Keratinocyte (primary cell): ENCODE results near the gene SLC22A12. TPM values are rescaled to one million over a fixed set of nuclear protein-coding genes. Genes with fewer than 3 reads are reported as not detected.

Experiments
- DNase-seq: peaks from one replicate; pipeline ENCODE4 v3.0.0-alpha.2; 2011; ENCODE audit warnings: low read depth, missing footprints, low spot score
- FAIRE-seq: peaks from 2 replicates; lab custom pipeline; 2011; peaks lifted over from hg19 to GRCh38; lab: Jason Lieb, UNC
- H2AFZ ChIP-seq: 2 replicates; pipeline ENCODE4 v1.6.0; 2012; ENCODE audit warnings: low read length, control low read depth, inconsistent platforms; ENCODE audit not compliant: control insufficient read depth
- H3K27ac ChIP-seq: 2 replicates; pipeline ENCODE4 v1.5.1; 2011; ENCODE audit warnings: low read length; ENCODE audit not compliant: control insufficient read depth, insufficient read depth
- H3K27me3 ChIP-seq: 3 replicates; pipeline ENCODE4 v1.6.0; 2011; ENCODE audit warnings: low read length; ENCODE audit not compliant: control insufficient read depth, insufficient read depth; ENCODE audit errors: extremely low read depth
- H3K36me3 ChIP-seq, 2 experiments: 2 replicates in 1 of 2; 3 replicates in 1 of 2; pipeline ENCODE4 v1.5.1; 2011; ENCODE audit warnings: low read length in 2 of 2, mild to moderate bottlenecking in 1 of 2; ENCODE audit not compliant: control insufficient read depth in 2 of 2, insufficient read depth in 2 of 2; ENCODE audit errors: extremely low read depth in 1 of 2
- H3K4me1 ChIP-seq: 3 replicates; pipeline ENCODE4 v1.5.1; 2011; ENCODE audit warnings: low read length; ENCODE audit not compliant: control insufficient read depth, insufficient read depth; ENCODE audit errors: extremely low read depth
- H3K4me2 ChIP-seq: 3 replicates; pipeline ENCODE4 v1.6.0; 2011; ENCODE audit warnings: low read depth, low read length; ENCODE audit not compliant: control insufficient read depth, insufficient read depth; ENCODE audit errors: extremely low read depth
- H3K4me3 ChIP-seq, 3 experiments: fragments of 200-600 bp in 1 of 3; sonication (generic) in 1 of 3; 2 replicates in 2 of 3; 3 replicates in 1 of 3; pipeline ENCODE4 v1.5.1; 2011 to 2016; ENCODE audit warnings: low read length in 3 of 3, mild to moderate bottlenecking in 3 of 3, control low read depth in 2 of 3, inconsistent platforms in 1 of 3, low read depth in 1 of 3, mixed read lengths in 1 of 3, mixed run types in 1 of 3, moderate library complexity in 1 of 3; ENCODE audit not compliant: control insufficient read depth in 2 of 3, insufficient read depth in 2 of 3; ENCODE audit errors: extremely low read depth in 1 of 3
- H3K79me2 ChIP-seq: 2 replicates; pipeline ENCODE4 v1.6.0; 2012; ENCODE audit warnings: low read length; ENCODE audit not compliant: control insufficient read depth, insufficient read depth
- H3K9ac ChIP-seq: 3 replicates; pipeline ENCODE4 v1.6.0; 2011; ENCODE audit warnings: low read length; ENCODE audit not compliant: control insufficient read depth, insufficient read depth; ENCODE audit errors: extremely low read depth
- H3K9me1 ChIP-seq: 3 replicates; pipeline ENCODE4 v1.6.0; 2011; ENCODE audit warnings: low read length; ENCODE audit not compliant: control insufficient read depth, insufficient read depth; ENCODE audit errors: extremely low read depth
- H3K9me3 ChIP-seq: 2 replicates; pipeline ENCODE4 v1.5.1; 2012; ENCODE audit warnings: low read depth, low read length; ENCODE audit not compliant: control insufficient read depth
- H4K20me1 ChIP-seq: 3 replicates; pipeline ENCODE4 v1.6.0; 2011; ENCODE audit warnings: low read length; ENCODE audit not compliant: control insufficient read depth, insufficient read depth; ENCODE audit errors: extremely low read depth
- EZH2 ChIP-seq: IDR thresholded peaks from one replicate; pipeline ENCODE4 v1.6.1; 2012; ENCODE audit warnings: inconsistent platforms, mild to moderate bottlenecking, low read length, moderate library complexity
- dilution Hi-C: fragments of 300-500 bp; cut with MboI; formaldehyde crosslinking; loops from one replicate; pipeline ENCODE4 v1.7.0; 2020; ENCODE audit warnings: low sequenced_read_pairs; ENCODE audit not compliant: extremely low pct_ligation_motif_present
- polyA plus RNA-seq, 5 experiments: library from polyadenylated mRNA; depleted of rRNA in 3 of 5; stranded (reverse) in 3 of 5; stranded (forward) in 1 of 5; unstranded in 1 of 5; fragments of >200 nt; gene quantifications; 1 replicate in 1 of 5; 2 replicates in 3 of 5; 3 replicates in 1 of 5; pipeline versions ENCODE4 v1.2.1 to v1.2.3, GENCODE V29; 2011 to 2012; ENCODE audit warnings: missing spikeins in 2 of 5, low read depth in 1 of 5, low replicate concordance in 1 of 5
- TF ChIP-seq, protein P1 (sequence below), 3 experiments: IDR thresholded peaks in 1 of 3; conservative IDR thresholded peaks in 1 of 3; optimal IDR thresholded peaks in 1 of 3; 2 replicates in 2 of 3; 3 replicates in 1 of 3; pipeline versions ENCODE3 to v1.5.1; 2011; ENCODE audit warnings: low read length in 3 of 3, mild to moderate bottlenecking in 3 of 3, moderate library complexity in 2 of 3, control low read depth in 1 of 3, inconsistent platforms in 1 of 3; ENCODE audit not compliant: insufficient read depth in 2 of 3; ENCODE audit errors: extremely low read depth in 1 of 3

SLC22A12 gene
- polyA plus RNA-seq, 1 donor (not counting 4 experiments of a cell fraction or from before 2014, with no cell fraction given): not detected

DNA sequence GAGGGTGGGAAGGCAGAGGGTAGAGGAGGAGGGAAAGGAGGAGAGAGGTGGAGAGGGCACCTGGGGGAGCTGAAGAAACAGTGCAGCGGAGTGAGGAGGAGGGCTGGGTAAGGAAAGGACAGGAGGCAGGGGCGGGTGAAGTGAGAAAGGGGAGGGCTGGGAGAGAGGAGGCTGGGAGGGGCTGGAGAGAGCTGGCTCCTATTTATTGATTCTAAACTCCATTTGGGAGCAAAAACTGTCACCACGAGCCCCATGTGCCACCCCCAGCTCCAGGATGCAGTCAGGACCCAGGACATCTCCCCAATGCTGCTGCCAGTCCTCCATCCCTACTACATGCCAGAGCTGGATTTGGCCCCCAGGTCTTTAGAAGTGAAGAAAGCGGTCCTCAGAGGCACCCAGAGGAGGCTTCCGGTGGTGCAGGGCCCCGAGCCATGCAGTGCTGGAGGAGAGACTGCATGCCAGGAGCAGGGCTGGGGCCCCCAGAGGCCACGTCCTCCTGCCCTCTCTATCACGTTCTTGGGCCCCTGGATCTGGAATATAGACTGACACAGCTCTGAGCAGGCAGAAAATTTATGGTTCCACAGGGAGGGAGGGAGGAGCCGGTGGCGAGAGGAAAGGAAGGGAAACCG, 53.7 kb downstream of the SLC22A12 start:
- H3K4me3 ChIP-seq: no peak overlapping the region
- dilution Hi-C loops: no loop called here

DNA sequence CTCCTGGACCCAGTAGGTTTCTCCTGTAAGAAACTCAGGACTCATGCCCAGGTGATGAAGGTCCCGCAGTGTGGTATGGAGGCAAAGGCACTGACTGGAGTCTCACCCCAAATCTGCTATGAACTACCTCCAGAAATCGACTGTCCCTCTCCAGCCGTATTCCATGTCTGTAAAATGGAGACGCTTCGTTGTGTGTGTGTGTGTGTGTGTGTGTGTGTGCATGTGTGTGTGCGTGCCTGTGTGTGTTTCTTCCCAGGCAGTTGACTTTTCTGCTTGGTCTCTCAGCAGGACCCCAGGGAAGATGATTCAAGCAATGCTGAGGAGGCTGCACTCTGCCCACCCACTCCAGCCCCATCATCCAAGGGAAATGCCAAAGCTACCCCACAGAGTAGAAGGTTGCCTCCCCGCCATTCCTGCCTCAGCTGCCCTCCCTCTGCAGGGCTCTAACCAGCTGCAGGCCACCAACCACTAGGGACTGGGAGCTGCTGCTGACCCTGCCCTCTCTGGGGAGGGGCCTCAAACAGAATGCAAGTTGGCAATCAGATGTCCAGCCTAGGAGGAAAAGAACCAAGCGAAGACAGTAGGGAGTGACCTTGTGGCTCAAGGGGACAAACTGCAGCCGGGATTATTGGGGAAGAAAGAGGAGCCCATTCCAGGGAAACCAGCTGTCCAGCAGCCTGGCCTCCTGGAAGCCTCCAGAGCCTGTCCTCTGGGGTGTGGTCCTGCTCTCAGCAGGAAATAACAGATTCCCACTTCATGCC, 56.2 kb downstream of the SLC22A12 start:
- Histone ChIP-seq H3K27ac (no peak overlapping the region), H3K36me3 (no peaks in the 10 kb centered on the region), H3K4me1 (no peaks in the 10 kb centered on the region), H3K9me1 (no peaks in the 10 kb centered on the region), H3K27me3 (peaks cover 54% of the 10 kb centered on the region), H3K79me2 (no peaks in the 10 kb centered on the region), H3K9ac (no peak overlapping the region), H4K20me1 (no peaks in the 10 kb centered on the region), H3K4me2 (no peak overlapping the region), H3K9me3 (no peaks in the 10 kb centered on the region), H2AFZ (no peak overlapping the region), H3K4me3 (no peak overlapping the region)
- dilution Hi-C loops: no loop called here
- DNase-seq (no peak), FAIRE-seq (no peak)
- TF ChIP-seq, protein P1, sequence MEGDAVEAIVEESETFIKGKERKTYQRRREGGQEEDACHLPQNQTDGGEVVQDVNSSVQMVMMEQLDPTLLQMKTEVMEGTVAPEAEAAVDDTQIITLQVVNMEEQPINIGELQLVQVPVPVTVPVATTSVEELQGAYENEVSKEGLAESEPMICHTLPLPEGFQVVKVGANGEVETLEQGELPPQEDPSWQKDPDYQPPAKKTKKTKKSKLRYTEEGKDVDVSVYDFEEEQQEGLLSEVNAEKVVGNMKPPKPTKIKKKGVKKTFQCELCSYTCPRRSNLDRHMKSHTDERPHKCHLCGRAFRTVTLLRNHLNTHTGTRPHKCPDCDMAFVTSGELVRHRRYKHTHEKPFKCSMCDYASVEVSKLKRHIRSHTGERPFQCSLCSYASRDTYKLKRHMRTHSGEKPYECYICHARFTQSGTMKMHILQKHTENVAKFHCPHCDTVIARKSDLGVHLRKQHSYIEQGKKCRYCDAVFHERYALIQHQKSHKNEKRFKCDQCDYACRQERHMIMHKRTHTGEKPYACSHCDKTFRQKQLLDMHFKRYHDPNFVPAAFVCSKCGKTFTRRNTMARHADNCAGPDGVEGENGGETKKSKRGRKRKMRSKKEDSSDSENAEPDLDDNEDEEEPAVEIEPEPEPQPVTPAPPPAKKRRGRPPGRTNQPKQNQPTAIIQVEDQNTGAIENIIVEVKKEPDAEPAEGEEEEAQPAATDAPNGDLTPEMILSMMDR (optimal IDR thresholded peaks at IDR 0.05 in 1 of 3, IDR thresholded peaks at IDR 0.05 in 1 of 3, conservative IDR thresholded peaks at IDR 0.05 in 1 of 3; ENCODE audit: extremely low read depth in 1 of 3, insufficient read depth in 2 of 3, low read length in 3 of 3): no peak
- no peak for TF ChIP-seq EZH2

More for the DNA sequence above, 53.7 kb downstream of the SLC22A12 start:
- no peak for TF ChIP-seq EZH2
- TF ChIP-seq, protein P1 (optimal IDR thresholded peaks at IDR 0.05 in 1 of 3, IDR thresholded peaks at IDR 0.05 in 1 of 3, conservative IDR thresholded peaks at IDR 0.05 in 1 of 3; ENCODE audit: extremely low read depth in 1 of 3, insufficient read depth in 2 of 3, low read length in 3 of 3): peak; percentile 12 to 20 (median 12)
- no peaks in the 10 kb centered on the region for H3K9me1 ChIP-seq
- H3K4me2 ChIP-seq: no peak overlapping the region
- no peaks in the 10 kb centered on the region for H3K9me3 ChIP-seq
- H3K79me2 ChIP-seq: no peaks in the 10 kb centered on the region
- FAIRE-seq (no peak), DNase-seq (no peak)
- no peak overlapping the region for H3K9ac ChIP-seq
- H3K27ac ChIP-seq: no peak overlapping the region
- H3K4me1 ChIP-seq: no peaks in the 10 kb centered on the region
- H4K20me1 ChIP-seq: no peaks in the 10 kb centered on the region
- H3K27me3 ChIP-seq: peaks cover 72% of the 10 kb centered on the region
- no peaks in the 10 kb centered on the region for H3K36me3 ChIP-seq
- H2AFZ ChIP-seq: no peak overlapping the region
